ENCODE results near the gene PHLDA2.

PHLDA2 gene

GRCh38 chr11:2928605-2929530 is at the start of gene PHLDA2:
TSS of gene PHLDA2 (minus strand) at chr11:2929420. CDS start at chr11:2929364, 56 bp downstream.
- H3K4me3 Mint-ChIP-seq, result peak within 1 kb of the TSS; percentile 87 to 89
- H3K27ac Mint-ChIP-seq, result peak within 1 kb of the TSS; percentile 72 to 96
- peaks cover 57% of the 10 kb centered on the region for H3K4me1 Mint-ChIP-seq
- ATAC-seq (peak; percentile 63), DNase-seq (peak; percentile 64 to 75)
- peaks cover 39% of the 10 kb centered on the region for H3K27me3 Mint-ChIP-seq
- H3K9me3 Mint-ChIP-seq, result no peaks in the 10 kb centered on the region

GRCh38 chr11:2977113-2977512 is 47.9 kb upstream of the PHLDA2 start:
- no peak for DNase-seq
- Mint-ChIP-seq H3K4me1 (peaks cover 57% of the 10 kb centered on the region), H3K4me3 (no peak overlapping the region), H3K27me3 (no peaks in the 10 kb centered on the region), H3K9me3 (no peaks in the 10 kb centered on the region), H3K27ac (peak overlapping the region in 1 of 2 donors; percentile 85)
- ATAC-seq, result no peak

GRCh38 chr11:2976294-2977063 is 47.3 kb upstream of the PHLDA2 start:
- H3K4me1 Mint-ChIP-seq, result peaks cover 50% of the 10 kb centered on the region
- H3K9me3 Mint-ChIP-seq, result no peaks in the 10 kb centered on the region
- H3K27me3 Mint-ChIP-seq, result no peaks in the 10 kb centered on the region
- no peak for ATAC-seq
- no peak overlapping the region for H3K27ac Mint-ChIP-seq
- H3K4me3 Mint-ChIP-seq, result no peak overlapping the region
- no peak for DNase-seq

DNA sequence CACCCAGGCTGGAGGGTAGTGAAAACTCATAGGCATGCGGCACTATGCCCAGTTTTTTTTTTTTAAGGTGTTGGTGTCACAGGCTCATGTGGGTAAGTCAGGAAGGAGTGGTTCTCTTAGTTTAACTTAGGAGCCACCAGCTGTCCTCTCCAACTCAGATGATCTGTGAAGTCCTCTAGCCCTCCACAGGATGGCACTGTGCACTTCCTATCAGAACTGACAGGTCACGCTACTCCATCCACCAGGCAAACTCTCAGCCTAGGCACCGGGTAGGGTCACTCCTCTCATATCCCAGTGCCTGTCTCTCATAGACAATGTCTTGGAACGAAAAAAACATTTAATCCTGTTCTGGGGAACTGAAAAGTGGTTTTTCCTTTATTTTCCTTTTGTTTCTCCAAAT is 46.4 kb upstream of the PHLDA2 start:
- peak overlapping the region in 1 of 2 donors; percentile 74 for H3K27ac Mint-ChIP-seq
- no peak overlapping the region for H3K4me3 Mint-ChIP-seq
- H3K27me3 Mint-ChIP-seq, result no peaks in the 10 kb centered on the region
- no peaks in the 10 kb centered on the region for H3K9me3 Mint-ChIP-seq
- DNase-seq (peak; percentile 33 to 41), ATAC-seq (peak; percentile 93)
- H3K4me1 Mint-ChIP-seq, result peaks cover 48% of the 10 kb centered on the region

GRCh38 chr11:2974272-2974671 is 45.1 kb upstream of the PHLDA2 start:
- ATAC-seq (no peak), DNase-seq (no peak)
- peak overlapping the region in 1 of 2 donors; percentile 62 for H3K27ac Mint-ChIP-seq
- no peaks in the 10 kb centered on the region for H3K27me3 Mint-ChIP-seq
- no peaks in the 10 kb centered on the region for H3K9me3 Mint-ChIP-seq
- H3K4me1 Mint-ChIP-seq, result peaks cover 55% of the 10 kb centered on the region
- no peak overlapping the region for H3K4me3 Mint-ChIP-seq

DNA sequence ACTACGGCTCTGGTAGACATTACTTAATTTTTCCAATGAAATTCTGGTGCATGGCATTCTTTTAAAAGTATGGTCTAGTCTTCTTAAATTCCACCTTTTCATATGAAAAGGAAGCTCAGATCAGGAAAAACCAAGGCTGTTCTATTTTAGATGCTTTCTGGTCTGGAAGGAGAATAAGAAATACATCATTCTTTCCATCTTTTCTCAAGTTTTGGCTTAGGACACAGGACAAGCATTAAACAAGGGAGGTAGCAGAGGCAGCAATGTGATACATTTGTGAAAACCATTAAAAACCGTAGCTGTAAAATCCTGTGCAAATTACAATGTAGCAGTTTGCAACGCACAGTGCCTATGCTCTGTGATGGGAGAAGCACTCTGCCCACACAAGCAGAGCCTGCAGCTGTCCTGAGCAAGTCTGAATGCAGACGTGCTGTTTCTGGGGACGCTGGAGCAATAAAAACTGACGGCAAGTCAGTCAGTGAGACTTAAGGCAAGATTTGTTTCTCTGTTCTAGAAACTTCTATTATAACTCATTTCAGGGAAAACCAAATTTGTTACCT is 39.2 kb upstream of the PHLDA2 start:
- Mint-ChIP-seq H3K4me1 (peaks cover 49% of the 10 kb centered on the region), H3K9me3 (no peaks in the 10 kb centered on the region), H3K4me3 (no peak overlapping the region), H3K27me3 (no peaks in the 10 kb centered on the region), H3K27ac (no peak overlapping the region)
- DNase-seq, result no peak
- no peak for ATAC-seq

GRCh38 chr11:2964782-2965181 is 35.6 kb upstream of the PHLDA2 start:
- Mint-ChIP-seq H3K4me3 (no peak overlapping the region), H3K4me1 (peaks cover 71% of the 10 kb centered on the region), H3K9me3 (no peaks in the 10 kb centered on the region), H3K27ac (no peak overlapping the region), H3K27me3 (no peaks in the 10 kb centered on the region)
- no peak for DNase-seq
- no peak for ATAC-seq

- no peaks in the 10 kb centered on the region for H3K9me3 Mint-ChIP-seq
- no peak overlapping the region for H3K27ac Mint-ChIP-seq
- H3K27me3 Mint-ChIP-seq, result no peaks in the 10 kb centered on the region
- ATAC-seq (no peak), DNase-seq (no peak)
- H3K4me1 Mint-ChIP-seq, result peaks cover 70% of the 10 kb centered on the region
- no peak overlapping the region for H3K4me3 Mint-ChIP-seq
Measured at GRCh38 chr11:2963761-2964160, 34.5 kb upstream of the PHLDA2 start.

DNA sequence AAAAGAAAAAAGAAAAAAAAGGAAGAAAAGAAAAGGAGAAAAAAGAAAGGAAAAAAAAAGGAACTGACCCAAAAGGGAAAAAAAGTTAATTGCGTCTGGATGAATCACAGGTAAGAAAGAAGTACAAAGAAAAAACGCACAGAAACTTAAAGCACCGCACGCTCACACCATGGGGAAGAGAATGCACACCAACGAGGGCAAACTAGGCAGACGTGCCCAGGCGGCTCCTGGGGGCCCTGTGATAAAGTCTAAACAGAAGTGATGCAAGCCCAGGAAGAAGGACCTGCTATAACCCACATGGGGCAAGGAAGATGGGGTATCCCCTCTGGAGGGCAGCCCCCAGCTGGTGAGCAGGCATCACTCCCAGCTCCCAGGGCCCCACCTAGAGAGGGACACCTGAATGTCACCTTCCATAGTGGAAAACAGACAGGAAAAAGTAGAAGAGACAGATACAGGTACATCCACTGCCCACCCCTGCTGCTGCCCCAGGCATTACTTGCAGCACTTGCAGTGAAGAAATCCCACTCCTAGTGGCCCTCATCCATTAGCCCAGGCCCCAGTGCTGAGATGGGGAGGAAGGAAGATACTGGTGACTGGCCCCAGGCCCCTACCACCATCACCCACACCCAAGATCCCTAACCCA is 34.0 kb upstream of the PHLDA2 start:
- Mint-ChIP-seq H3K27me3 (no peaks in the 10 kb centered on the region), H3K4me3 (no peak overlapping the region), H3K4me1 (peaks cover 68% of the 10 kb centered on the region), H3K27ac (peak overlapping the region; percentile 87 to 91), H3K9me3 (no peaks in the 10 kb centered on the region)
- peak; percentile 40 for ATAC-seq
- no peak for DNase-seq

DNA sequence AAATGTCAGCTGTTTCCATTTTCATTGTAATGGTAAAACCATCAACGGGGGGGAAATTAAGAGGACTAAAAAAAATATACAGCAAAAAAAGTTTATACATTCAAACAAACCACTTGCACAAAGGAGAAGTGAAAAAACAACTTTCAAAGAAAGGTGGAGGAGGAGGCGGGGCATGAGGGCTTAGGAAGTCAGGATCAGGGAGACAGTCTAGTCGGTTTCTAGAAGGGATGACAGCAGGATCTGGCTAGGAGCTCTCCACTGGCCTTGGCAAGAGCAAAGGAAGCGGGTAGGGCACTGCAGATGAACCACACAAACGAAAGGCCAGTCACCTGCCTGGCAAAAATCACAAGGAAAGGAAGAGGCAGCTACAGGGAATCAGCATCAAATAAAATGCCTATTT is 31.9 kb upstream of the PHLDA2 start:
- ATAC-seq, result no peak
- H3K27me3 Mint-ChIP-seq, result no peaks in the 10 kb centered on the region
- DNase-seq, result no peak
- peaks cover 58% of the 10 kb centered on the region for H3K4me1 Mint-ChIP-seq
- H3K9me3 Mint-ChIP-seq, result no peaks in the 10 kb centered on the region
- H3K4me3 Mint-ChIP-seq, result no peak overlapping the region
- H3K27ac Mint-ChIP-seq, result peak overlapping the region in 1 of 2 donors; percentile 79

DNA sequence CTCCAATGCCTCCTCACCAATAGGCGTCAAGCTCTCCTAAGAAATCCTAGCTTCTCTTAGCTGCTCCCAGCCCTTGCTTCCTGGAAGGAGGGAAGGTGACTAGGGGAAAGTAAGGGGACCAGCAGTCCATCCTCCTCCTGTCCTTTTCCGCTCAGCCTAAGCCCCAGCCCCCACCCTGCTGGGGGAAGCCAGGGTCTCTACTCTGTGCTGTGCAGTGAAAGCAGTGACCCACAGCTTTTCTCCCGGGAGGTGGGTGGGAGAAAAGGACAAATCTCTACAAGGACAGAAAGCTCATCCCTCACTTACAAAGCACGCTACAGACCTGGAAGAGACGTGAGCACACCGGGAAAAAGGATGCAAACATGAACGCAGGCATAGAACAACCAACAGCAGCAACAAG is 30.9 kb upstream of the PHLDA2 start:
- H3K27me3 Mint-ChIP-seq, result no peaks in the 10 kb centered on the region
- H3K4me3 Mint-ChIP-seq, result no peak overlapping the region
- no peak overlapping the region for H3K27ac Mint-ChIP-seq
- H3K9me3 Mint-ChIP-seq, result no peaks in the 10 kb centered on the region
- ATAC-seq, result no peak
- DNase-seq, result no peak
- peaks cover 61% of the 10 kb centered on the region for H3K4me1 Mint-ChIP-seq

DNA sequence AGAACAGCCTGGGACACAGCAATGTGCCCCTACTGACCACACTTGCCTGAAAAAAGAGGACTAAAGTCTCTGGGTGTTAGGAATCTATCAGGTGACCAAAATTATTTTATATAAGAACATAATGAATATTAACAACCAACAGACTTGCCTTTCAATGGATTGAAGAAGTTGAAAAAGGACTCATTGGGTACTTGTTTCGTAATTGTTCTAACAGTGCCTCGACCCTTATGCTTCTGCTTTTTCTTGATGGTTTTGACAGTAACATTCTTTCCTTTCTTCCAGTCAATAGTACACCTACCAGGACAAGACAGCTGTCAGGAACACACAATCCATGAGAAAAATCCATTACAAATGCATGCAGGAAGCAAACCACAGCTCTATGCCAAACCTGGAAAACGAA is 29.0 kb upstream of the PHLDA2 start:
- Mint-ChIP-seq H3K4me1 (peaks cover 57% of the 10 kb centered on the region), H3K27ac (no peak overlapping the region), H3K27me3 (no peaks in the 10 kb centered on the region), H3K4me3 (no peak overlapping the region), H3K9me3 (no peaks in the 10 kb centered on the region)
- DNase-seq, result no peak
- no peak for ATAC-seq

DNA sequence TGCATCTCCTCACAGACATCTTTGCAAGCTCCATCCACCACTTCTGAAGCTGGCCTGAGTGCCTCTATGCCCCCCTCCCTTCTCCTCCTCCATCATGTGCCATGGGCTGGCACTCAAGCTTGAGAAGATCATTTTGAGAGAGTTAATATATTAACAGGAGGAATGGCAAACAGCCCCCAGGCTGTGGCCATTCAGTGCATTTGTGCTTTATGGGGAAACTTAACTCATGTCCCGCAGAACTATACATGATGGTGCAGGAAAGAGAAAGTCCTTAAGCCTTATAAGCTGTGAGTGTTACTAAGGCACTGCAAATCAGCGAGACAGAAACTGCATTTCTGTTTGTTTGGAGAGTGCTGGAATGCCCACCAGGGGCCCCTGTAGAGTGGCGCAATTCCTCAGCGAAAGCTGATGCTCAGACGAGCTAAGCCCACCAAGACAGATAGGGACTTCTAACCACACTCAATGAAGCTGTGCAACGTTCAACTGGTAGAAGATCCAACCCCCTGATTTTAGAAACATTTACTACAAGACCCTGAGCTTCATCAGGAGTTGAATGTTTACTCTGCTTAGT is 26.8 kb upstream of the PHLDA2 start:
- Mint-ChIP-seq H3K4me3 (no peak overlapping the region), H3K27ac (peak overlapping the region in 1 of 2 donors; percentile 79), H3K9me3 (no peaks in the 10 kb centered on the region), H3K4me1 (peaks cover 57% of the 10 kb centered on the region), H3K27me3 (no peaks in the 10 kb centered on the region)
- ATAC-seq (no peak), DNase-seq (no peak)

GRCh38 chr11:2954263-2954662 is 25.0 kb upstream of the PHLDA2 start:
- Mint-ChIP-seq H3K4me3 (no peak overlapping the region), H3K27ac (peak overlapping the region in 1 of 2 donors; percentile 82), H3K4me1 (peaks cover 61% of the 10 kb centered on the region), H3K9me3 (no peaks in the 10 kb centered on the region), H3K27me3 (no peaks in the 10 kb centered on the region)
- ATAC-seq (no peak), DNase-seq (no peak)

DNA sequence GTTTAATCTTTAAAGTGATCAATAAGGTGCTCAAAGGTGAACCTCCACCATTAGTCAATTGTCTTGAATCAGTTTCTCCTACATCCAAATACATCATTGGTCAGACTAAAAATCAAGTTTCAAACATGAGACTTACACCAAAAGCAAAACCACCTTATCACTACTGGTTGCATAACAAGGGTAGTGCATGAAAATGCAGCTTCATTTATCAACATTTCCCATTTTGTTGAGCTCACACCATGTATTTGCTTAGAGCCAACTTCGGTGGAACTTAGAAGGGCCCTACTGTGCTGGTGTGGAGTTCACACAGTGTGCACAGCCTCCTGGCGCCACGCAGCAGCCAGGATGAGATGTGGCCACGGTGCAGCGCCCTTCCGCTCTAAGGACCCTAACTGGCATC is 23.1 kb upstream of the PHLDA2 start:
- no peak overlapping the region for H3K27ac Mint-ChIP-seq
- no peak for ATAC-seq
- H3K4me3 Mint-ChIP-seq, result no peak overlapping the region
- H3K4me1 Mint-ChIP-seq, result peaks cover 80% of the 10 kb centered on the region
- DNase-seq, result no peak
- no peaks in the 10 kb centered on the region for H3K9me3 Mint-ChIP-seq
- H3K27me3 Mint-ChIP-seq, result no peaks in the 10 kb centered on the region

All from stimulated activated naive CD8-positive, alpha-beta T cell treated with anti-CD3 and anti-CD28 coated beads, Interleukin-15, amount 100 ng/mL, for 72 hours (primary cell).